ENCODE measurements around the gene PDE6A. TPM values are rescaled to one million over a fixed set of nuclear protein-coding genes. Genes with fewer than 3 reads are reported as not detected.

PDE6A gene
- total and polyA plus RNA-seq, 2 of the 8 experiments (the other 6 are each of a cell fraction or from before 2014, with no cell fraction given), result not detected

DNA sequence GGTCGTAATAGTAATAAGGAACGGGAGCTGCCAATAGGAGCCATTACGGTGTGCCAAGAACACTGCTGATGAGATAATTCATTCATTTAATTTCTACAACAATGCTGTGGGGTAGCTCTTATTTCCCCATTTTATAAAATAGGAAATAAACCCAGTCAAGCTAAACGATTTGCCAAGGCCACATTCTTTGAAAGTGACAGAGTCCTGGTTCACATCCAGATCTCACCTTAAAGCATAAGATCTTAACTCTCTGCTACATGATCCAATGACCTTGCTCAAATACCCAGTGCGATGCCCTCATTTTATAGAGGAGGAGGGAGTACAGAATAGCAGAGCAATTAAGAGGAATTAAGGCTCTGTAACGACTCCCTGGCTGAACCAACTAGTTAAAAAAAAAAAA is 5.0 kb downstream of the PDE6A start:
- H3K23me2 ChIP-seq (ENCODE audit: low read depth, low read length), result no peaks in the 10 kb centered on the region
- TF ChIP-seq KDM5A (IDR thresholded peaks at IDR 0.05; ENCODE audit: low read length) (no peak), RXRA (IDR thresholded peaks at IDR 0.05; ENCODE audit: insufficient read depth, low read depth, low read length) (no peak), TAF7 (optimal IDR thresholded peaks at IDR 0.05; ENCODE audit: borderline replicate concordance, low read depth, low read length) (no peak), SP2 (IDR thresholded peaks at IDR 0.05; ENCODE audit: low read length) (no peak), POLR2A (IDR thresholded peaks at IDR 0.05; ENCODE audit: control extremely low read depth in 1 of 2, low read depth in 2 of 2, low read length in 2 of 2) (no peak), CEBPB (IDR thresholded peaks at IDR 0.05; ENCODE audit: low read depth, low read length) (no peak)
- TF ChIP-seq, protein P1, sequence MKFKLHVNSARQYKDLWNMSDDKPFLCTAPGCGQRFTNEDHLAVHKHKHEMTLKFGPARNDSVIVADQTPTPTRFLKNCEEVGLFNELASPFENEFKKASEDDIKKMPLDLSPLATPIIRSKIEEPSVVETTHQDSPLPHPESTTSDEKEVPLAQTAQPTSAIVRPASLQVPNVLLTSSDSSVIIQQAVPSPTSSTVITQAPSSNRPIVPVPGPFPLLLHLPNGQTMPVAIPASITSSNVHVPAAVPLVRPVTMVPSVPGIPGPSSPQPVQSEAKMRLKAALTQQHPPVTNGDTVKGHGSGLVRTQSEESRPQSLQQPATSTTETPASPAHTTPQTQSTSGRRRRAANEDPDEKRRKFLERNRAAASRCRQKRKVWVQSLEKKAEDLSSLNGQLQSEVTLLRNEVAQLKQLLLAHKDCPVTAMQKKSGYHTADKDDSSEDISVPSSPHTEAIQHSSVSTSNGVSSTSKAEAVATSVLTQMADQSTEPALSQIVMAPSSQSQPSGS (IDR thresholded peaks at IDR 0.05; ENCODE audit: low read length), result no peak

More for the DNA sequence above, 5.0 kb downstream of the PDE6A start:
- Histone ChIP-seq H3K36me3 (ENCODE audit: control insufficient read depth in 2 of 4, insufficient read depth in 4 of 4, low read length in 3 of 4) (no peaks in the 10 kb centered on the region), H3K18ac (ENCODE audit: extremely low read depth, low read length) (no peak overlapping the region), H2BK15ac (ENCODE audit: low read length) (no peak overlapping the region), H3K23ac (ENCODE audit: insufficient read length) (no peak overlapping the region), H2AK5ac (ENCODE audit: low read depth, low read length) (no peak overlapping the region), H3K4me1 (replicated peaks in 1 of 4; ENCODE audit: control insufficient read depth in 3 of 4, insufficient read depth in 4 of 4, low read length in 3 of 4) (peaks cover 0 to 3% (median 1%) of the 10 kb centered on the region in 4 experiments; a peak in 1 of 7 replicates), H4K20me1 (replicated peaks in 1 of 2; ENCODE audit: control insufficient read depth in 1 of 2, insufficient read depth in 2 of 2, low read length in 2 of 2) (no peaks in the 10 kb centered on the region), H2BK5ac (ENCODE audit: low read depth, low read length) (no peak overlapping the region), H2BK120ac (replicated peaks; ENCODE audit: low read depth, low read length) (no peak overlapping the region), H3K79me2 (ENCODE audit: control insufficient read depth in 1 of 2, insufficient read depth in 2 of 2, low read length in 2 of 2) (no peaks in the 10 kb centered on the region), H4K8ac (ENCODE audit: extremely low read depth, insufficient read depth, low read length) (no peak overlapping the region), H2BK20ac (ENCODE audit: low read length) (no peak overlapping the region), H3K79me1 (ENCODE audit: low read depth, low read length) (no peaks in the 10 kb centered on the region), H3K4ac (replicated peaks; ENCODE audit: insufficient read length, low read depth, low read length) (no peak overlapping the region), H4K5ac (ENCODE audit: insufficient read length, low read depth, low read length) (no peak overlapping the region), H2BK12ac (ENCODE audit: low read depth, low read length) (no peak overlapping the region), H2AFZ (ENCODE audit: low read length) (no peak overlapping the region), H3K9ac (replicated peaks in 1 of 4; ENCODE audit: extremely low read depth in 1 of 4, low read depth in 3 of 4, low read length in 3 of 4) (no peak overlapping the region), H3K56ac (replicated peaks; ENCODE audit: insufficient read length, low read depth, low read length) (no peak overlapping the region), H3K27me3 (replicated peaks in 1 of 4; ENCODE audit: control insufficient read depth in 3 of 4, extremely low read depth in 1 of 4, insufficient read depth in 3 of 4, low read length in 3 of 4) (no peaks in the 10 kb centered on the region), H3K14ac (ENCODE audit: insufficient read length) (no peak overlapping the region), H3K4me3 (ENCODE audit: extremely low read depth in 1 of 4, insufficient read depth in 2 of 4, low read depth in 3 of 4, low read length in 4 of 4) (no peak overlapping the region), H3K27ac (ENCODE audit: low read depth, low read length) (no peak overlapping the region), H4K91ac (replicated peaks; ENCODE audit: insufficient read length, low read length) (no peak overlapping the region), H3K9me3 (ENCODE audit: insufficient read depth in 2 of 2, low read depth in 1 of 2, low read length in 1 of 2) (no peaks in the 10 kb centered on the region), H3K4me2 (ENCODE audit: insufficient read depth in 1 of 2, low read depth in 2 of 2, low read length in 2 of 2) (no peak overlapping the region)
- DNase-seq (ENCODE audit: low read depth in 1 of 2, low spot score in 2 of 2) (no peak), FAIRE-seq (no peak)
- 92% methylated on average over 6 of the region's 6 CpGs; no CpG with 5 or more reads in 1 of the 2 experiments for WGBS, 2 experiments (ENCODE audit: extremely low coverage in 1 of 2, insufficient coverage in 1 of 2, insufficient read length in 1 of 2, insufficient replicate concordance in 2 of 2, low coverage in 1 of 2, low lambda C conversion rate in 2 of 2, missing lambda C conversion rate in 1 of 2)
- POLR2A ChIA-PET (ENCODE audit: partially characterized antibody), result no interaction called here
- CTCF ChIA-PET (ENCODE audit: partially characterized antibody), result interaction anchor here (0.9 to 1.3 kb wide), 5 partner anchors 10 to 78 kb away, joined by 3 to 9 read pairs (median 3); no protein-coding TSS in a partner anchor
